GM21717 (cell line): ENCODE data around the gene PLLP.
"Not testable (repeated sequence)": the region's sequence is repeated elsewhere in the genome, so short reads cannot be mapped to it uniquely, and the experiment has no call there.

Source experiments
- ATAC-seq: cut with Tn5 transposase; IDR thresholded peaks from one replicate; pipeline ENCODE4 v1.9.1; 2021; ENCODE audit warnings: mild to moderate bottlenecking, moderate library complexity; ENCODE audit not compliant: unreplicated experiment

PLLP gene

DNA sequence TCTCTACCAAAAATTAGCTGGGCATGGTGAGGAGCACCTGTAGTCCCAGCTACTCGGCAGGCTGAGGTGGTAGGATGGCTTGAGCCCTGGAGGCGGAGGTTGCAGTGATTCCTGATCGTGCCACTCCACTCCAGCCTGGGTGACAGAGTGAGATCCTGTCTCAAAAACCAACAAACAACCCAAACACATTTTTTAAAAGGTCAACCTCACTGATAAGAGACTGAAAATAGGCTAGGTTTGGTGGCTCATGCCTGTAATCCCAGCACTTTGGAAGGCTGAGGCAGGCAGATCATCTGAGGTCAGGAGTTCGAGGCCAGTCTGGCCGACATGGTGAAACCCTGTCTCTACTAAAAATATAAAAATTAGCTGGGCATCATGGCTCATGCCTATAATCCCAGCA, 8.5 kb downstream of the PLLP start:
- ATAC-seq: not testable (repeated sequence)

DNA sequence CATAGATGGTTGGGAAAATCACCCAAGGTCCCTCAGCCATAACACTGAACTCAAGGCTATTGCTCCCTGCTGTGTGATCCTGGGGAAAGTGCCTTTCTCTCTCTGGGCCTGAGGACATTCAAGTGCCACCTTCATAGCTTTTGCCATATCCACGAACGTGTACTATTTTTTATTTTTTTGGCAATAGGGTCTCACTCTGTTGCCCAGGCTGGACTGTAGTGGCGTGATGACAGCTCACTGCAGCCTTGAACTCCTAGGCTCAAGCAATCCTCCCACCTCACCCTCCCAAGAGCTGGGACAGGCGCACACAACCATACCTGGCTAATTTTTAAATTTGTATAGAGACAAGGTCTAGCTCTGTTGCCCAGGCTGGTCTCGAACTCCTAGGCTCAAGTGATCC, 10.6 kb downstream of the PLLP start:
- no peak for ATAC-seq

DNA sequence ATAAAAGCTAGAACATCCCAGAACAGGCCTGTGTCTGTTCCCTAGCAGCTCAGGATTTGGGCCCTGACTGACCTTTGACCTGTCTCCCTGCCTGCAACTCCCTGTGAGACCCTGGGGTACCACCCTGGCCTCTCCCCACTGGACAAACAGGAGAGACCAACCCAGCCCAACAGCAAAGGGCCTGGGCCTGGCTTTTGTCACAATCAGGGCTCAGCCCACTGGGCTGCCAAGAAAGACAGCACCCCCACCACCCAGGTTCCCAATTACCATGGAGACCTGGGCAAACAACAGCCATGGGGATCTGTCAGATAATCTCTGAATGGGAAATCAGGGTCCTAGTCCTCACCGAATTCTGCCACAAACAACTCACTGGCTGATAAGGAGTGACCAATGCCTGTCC, 11.1 kb downstream of the PLLP start:
- no peak for ATAC-seq

DNA sequence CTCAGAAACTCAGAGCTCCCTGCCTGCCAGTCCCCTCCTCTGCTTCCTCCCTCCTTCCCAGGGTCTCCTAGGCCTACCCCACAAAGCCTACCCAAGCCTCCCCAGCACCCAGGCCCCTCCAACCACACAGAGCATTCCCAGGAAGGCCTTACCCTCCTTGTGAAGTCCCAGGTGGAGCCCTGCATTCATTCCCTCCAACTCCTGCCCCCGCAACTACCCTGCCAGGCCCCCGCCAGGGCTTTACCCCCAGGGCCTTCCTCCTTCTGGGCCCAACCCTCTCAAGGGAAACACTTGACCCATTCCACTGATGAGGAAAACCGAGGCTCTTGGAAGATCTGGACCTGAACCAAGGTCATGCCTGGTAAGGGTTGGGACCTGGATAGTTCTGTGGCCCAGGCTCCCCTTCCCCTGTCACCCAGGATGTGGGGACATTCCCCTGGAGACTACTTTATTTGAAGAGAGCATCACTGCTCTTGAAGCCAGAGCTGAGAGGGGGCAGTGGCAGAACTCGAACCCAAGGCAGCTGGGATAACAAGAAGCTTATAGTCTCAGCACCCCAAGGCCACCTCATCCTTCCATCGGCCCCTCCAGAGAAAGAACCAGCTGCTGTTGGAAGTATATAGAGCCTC, 12.5 kb downstream of the PLLP start:
- no peak for ATAC-seq

DNA sequence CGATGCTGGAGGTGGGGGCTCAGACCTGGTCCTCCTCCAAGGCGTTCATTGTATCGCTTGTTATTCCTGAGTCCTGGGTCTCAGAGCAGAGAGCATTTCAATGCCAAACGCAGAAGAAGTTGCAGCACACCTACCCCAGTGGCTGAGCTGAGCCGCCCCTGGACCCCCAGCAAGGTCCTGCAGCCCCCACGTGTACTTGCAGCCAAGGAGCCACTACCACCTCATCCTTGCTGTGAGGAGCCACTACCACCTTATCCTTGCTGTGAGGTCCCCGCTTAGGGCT, 13.5 kb downstream of the PLLP start:
- ATAC-seq: no peak

DNA sequence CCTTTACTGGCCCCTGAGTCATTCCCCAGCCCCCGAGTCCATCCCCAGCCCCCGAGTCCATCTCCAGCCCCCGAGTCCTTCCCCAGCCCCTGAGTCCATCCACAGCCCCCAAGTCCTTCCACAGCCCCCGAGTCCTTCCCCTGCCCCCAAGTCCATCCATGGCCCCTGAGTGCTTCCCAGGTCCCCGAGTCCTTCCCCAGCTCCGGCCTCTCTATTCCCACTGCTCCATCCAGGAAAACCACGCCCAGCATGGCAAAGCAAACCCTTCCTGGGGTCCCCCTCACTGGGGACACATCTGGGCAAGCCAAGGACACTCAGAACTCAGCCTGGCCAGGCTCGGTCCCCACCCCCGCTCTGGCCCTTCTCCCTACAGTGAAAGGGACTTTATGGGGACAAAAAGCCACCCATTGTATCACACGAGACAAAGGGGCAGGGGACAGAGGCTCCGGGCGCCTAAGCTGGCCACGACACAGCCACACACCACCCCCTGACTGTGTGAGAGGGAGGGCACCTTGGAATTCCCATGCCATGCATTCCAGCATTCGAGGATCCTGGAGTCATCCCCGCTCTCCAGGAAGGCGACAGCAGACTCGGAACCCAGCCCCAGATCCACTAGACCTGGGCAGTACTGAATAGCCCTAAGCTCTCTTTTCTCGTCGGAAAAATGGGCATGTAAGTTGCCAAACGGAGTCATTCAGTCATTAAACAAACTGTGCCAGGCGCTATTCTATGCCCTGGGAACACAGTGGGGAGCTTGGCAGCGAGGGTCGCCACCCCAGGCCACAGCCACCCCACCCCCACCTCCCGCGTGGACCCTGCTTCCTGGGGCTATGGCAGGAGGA, 14.0 kb downstream of the PLLP start:
- no peak for ATAC-seq

DNA sequence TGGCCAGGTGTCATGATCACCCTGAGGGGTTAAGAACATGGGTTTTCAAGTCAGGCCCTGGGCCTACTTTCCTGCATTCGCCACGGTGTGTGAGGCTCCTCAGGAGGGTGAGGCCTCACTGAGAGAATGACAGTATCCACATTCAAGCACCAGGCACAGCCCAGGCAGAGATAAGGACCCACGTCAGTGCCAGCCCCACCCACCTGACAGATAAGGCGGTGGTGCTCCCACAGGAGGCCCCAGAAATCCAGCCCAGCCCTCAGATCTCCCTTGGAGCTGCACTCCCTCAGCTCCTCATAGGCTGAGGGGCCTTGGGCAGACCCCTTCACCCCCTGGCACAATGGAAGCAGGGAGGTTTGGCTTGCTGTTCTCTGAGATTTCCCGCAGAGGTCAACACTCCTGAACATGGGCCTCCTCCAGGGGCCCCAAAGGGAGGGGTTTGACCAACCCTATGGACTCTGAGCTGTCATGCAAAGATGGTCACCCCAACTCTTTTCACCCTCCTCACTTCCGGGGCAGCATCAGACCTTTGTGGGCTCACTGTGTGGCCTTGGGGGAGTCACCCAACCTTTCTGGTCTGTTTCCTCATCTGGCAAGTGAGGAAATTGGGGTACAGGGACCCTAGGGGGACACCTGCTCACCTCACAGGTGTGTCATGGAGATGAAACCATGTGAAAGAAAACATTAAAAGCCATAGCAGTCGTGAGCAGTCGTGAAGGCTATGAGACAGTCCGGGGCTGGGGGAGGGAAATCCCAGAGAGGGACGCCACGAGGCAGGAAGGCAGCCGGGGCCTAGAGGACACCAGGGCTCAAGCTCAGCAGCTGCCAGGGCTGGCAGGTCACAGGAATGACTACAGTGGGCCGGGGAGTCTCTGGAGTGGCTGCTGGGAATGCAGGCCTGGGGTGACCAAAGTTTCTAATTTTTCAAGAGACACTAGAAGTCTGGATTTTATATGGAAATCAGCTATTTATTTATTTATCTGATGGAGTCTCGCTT, 15.4 kb downstream of the PLLP start:
- no peak for ATAC-seq

DNA sequence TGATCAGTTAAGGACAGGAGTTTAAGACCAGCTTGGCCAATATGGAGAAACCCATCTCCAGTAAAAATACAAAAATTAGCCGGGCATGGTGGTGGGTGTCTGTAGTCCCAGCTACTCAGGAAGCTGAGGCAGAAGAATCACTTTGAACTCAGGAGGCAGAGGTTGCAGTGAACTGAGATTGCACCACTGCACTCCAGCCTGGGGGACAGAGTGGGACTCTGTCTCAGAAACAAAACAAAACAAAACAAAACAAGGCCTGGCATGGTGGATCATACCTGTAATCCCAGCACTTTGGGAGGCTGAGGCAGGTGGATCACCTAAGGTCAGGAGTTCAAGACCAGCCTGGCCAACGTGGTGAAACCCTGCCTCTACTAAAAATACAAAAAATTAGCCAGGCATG, 17.1 kb downstream of the PLLP start:
- ATAC-seq: not testable (repeated sequence)

DNA sequence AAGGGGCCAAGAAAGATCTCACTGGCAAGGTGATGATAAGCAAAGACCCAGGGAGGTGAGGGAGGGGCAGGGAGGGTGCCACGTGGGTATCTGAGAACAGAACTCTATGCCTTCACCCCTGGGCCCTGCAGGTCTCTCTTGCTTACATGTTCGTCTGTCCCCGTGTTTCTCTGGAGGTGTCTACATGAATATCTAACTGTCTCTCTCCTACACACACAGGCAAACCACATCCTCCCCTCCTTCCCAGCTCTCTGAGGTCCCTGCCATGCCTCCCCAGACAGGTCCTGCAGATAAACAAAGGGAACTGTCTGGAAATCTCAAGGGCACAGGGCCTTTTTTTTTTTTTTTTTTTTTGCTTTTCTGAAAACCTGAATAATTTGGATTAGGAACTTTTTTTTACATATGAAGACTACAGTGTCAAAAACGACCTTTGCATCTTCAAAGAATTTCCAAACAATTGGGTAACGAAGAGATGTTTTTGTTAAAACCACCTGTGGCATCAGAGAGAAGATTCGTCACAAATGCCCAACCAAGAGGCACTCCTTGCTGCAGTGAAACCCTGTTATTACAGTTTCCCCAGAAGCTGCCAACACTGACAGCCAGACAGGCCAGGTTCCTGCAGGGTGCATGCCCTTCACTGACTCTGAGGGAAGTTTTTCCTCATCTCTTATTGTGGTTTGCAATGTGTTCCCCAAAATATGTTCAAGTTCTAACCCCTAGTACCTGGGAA, 17.8 kb downstream of the PLLP start:
- ATAC-seq: no peak

DNA sequence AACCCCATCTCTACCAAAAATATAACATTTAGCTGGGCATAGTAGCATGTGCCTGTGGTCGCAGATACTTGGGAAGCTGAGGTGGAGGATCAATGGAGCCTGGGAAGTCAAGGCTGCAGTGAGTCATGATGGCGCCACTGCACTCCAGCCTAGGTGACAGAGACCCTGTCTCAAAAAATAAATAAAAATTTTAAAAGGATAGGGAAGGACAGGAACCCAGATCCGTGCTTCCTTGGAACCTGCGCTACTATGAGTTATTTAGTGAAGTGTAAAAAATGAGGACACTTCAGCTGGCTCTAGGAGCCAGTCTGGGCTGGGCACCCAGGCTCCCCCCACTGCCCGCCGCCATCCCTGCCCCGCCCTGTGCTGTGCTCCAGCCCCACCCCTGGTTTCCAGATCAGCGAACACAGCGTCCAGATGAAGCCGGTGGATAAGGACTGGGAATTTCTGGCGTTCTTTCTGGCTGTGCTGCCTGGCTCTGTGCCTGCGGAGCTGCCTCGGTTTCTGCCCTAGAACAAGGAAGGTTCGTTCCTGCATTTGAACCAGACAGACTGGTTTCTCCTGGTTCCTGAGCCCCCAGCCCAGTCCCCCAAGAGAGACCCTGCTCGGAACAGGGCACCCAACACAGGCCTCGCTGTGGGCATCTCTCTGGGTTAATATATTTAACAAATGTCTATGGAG, 18.5 kb downstream of the PLLP start:
- ATAC-seq: no peak

DNA sequence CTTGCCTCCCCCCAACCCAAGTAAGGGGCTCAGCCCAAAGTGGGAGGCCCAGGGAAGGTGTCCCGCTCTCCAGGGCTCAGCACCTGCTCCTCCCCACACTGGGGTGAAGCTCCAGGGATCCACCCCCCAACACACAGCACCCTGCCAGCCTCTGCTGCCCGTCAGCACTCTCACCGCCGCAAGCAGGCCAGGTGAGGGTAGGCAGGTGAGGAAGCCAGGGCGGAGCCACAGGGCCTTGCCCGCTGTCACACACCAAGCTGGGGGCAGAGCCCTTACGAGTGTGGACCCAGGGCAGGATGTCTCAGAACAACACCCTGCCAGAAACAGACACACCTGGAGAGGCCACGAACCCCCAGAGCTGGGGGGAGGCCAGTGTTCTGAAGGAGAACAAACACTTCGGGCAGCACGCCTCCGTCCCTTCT, 19.5 kb downstream of the PLLP start:
- no peak for ATAC-seq

DNA sequence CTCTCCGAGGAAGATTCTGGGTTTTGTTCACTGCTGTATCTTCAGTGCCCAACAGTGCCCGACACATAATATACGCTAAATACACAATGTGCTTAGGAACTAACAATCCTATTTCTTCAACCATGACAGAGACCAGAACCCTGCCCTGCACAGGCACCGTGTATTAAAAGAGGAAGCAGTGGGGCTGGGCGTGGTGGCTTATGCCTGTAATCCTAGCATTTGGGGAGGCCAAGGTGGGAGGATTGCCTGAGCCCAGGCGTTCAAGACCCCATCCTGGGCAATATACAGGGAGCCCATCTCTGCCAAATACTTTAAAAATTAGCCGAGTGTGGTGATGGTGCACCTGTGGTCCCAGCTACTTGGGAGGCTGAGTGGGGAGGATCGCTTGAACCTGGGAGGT, 20.1 kb downstream of the PLLP start:
- ATAC-seq: no peak

DNA sequence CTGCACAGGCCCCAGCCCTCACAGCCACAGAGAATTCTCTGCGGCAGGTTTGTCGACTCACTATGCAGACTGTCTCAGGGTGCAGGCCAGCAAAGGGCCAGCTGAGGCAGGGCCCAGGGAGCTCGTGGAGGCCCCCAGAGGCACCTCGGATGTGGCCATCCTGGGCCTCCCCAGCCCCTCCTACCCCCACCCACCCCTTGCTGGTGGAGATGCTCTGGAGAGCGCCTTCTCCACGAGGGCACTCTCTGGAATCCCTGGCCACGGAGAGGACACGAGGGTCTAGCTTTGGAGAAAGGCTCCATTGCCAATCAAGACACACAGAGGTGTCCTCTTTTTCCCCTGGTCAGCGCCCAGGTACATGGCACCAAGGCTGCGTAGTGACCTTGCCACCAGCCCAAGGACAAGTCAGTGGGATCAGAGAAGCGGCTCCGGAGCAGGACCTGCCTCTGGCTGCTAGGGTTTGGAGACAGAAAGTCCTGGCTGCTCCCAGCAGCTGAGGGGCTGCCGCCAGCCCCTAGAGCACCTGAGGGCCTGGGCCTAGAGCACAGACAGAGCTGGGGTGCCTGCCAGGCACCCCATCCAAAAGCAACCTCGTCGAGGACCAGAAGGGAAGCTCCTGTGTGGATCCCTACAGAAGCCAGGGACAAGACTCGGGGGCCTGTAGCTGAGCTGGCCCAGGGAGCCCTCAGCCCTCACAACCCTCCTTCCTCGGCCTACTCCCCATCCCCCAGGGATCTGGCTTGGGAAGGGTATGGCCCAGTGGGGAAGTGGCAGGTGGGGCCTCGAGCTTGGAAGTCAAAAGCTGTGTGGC, 20.7 kb downstream of the PLLP start:
- no peak for ATAC-seq

DNA sequence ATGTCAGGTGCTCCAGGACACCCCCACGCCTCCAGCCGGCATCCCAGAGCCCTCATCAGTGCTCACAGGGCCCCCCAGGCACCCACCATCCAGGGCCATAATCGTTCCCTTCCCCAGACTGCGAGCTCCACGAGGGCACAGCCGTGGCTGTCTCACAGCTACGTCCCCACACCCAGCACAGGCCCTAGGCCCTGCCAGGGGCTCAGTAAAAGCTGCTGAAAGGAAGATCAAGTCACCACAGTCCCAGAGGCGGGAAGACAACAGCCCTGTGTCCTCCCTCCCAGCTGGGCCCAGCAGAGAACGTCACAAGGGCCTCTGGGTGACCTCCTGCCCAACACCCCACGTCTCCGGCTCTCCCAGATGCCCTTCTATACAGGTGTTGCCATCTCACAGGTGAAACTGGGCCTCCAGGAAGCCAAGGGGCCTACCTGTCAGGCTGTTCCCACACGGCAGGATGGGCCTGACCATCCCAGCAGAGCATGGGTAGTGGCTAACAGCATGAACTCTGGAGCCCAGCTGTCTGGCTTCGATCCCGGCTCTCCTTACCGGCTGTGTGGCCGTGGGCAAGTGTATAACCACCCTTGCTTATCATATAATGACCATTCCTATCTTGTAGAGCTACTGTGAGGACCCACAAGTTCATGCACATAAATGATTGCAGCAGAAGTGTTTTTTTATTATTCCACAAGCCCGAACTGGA, 21.5 kb downstream of the PLLP start:
- no peak for ATAC-seq

DNA sequence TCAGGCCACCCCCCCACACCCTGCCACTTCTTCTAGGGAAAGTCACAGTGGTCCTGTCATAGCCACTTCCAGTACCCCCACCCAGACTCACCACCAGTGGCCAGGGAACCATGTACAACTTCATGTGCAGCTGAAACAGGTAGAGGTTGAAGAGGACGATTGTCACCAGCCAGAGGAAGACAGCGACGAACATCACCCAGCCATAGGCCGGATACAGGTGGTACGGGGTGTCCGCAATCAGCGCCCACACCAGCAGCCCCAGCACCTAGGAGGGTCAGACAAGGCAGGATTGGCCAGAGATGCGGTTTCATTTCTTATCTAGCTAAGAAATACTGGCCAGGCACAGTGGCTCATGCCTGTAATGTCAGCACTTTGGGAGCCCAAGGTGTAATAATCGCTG, 22.7 kb downstream of the PLLP start:
- no peak for ATAC-seq

DNA sequence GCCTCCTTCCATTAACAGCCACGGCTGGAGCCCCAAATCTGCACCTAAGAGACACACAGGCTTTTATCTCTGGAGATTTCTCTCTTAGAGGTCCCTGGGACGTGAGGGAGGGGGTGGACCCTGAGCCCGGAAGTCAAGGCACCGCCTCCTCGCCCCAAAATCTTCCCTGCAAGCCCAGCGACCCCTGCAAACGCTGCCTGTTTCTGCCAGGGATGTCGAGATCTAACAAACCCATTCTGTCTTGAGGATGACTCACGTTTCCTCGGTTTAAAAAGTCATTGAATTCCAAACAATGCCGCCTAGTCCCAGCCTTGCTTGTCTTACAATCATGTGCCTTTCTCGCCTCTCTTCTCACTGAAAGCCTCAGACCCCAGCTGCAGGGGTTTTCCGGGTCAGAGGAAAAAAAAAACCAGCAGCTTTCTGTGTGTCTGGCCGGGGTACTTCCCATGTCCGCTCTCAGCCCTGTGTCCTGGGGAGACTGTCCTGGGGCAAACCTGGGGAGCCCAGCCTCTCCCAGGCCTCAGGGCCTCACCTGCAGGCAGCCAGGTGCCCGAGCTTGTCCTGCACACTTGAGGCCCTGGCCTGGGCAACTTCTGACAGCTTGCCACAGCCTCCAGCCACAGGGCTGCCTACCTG, 24.1 kb downstream of the PLLP start:
- ATAC-seq: no peak

DNA sequence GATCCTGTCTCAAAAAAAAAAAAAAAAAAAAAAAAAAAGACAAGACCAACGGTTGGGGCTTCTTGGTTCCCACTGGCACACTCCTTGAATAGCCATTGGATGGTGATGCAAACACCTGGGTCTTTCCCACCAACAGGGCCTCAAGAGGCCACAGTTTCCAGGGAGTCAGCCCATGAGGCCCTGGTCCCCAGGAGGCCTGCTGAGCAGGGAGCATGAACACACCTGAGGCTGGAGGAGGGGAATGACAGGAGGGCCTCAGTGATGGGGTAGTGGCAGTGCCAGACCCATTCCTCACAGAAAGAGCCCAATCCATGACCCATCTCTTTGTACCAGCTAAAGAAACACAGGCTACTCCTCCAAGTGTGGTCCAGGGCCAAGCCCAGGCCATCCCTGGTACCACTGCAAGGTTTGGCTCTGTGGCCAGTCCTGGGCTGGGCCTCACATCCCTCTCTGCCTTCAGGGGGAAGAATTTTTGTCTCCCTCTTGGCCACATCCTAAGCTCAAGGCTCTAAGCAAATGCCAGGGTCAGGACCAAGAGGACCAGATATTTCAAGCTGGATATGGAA, 25.5 kb downstream of the PLLP start:
- no peak for ATAC-seq

DNA sequence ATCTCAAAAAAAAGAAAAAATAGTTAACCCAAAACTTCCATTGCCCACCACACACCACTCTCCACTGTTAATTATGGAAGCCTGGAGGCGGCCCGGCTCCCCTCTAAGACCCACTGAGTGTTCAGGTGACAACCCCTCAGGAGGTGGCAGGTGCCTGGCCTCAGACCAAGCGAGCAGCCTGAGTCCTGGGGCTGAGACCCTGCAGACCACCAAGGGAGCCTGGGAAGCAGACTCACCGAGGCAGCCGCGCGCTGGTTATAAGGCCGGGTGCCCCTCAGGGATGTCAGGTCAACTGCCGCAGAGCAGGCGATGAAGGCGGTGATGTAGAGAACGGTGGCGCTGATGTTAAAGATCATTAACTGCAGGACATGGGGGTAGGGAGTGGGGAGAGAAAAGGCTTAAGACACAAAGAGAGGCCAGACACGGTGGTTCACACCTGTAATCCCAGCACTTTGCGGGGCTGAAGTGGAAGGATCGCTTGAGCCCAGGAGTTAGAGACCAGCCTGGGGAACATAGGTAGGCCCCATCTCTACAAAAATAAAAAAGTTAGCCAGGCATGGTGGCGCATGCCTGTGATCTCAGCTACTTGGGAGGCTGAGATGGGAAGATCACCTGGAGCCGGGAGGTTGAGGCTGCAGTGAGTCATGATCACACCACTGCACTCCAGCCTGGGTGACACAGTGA, 26.1 kb downstream of the PLLP start:
- no peak for ATAC-seq
